Heart right ventricle (tissue), 16 donors: ENCODE measurements around the gene SAA2. TPM values are rescaled to one million over a fixed set of nuclear protein-coding genes. Genes with fewer than 3 reads are reported as not detected.

ENCODE experiments used
- ATAC-seq, 8 donors: fragments of 200-7000 bp; cut with Tn5 transposase; one replicate each; pipeline ENCODE4 v1.9.1; 2020; ENCODE audit warnings: mild to moderate bottlenecking in 8 of 8, moderate library complexity in 8 of 8, moderate number of reproducible peaks in 1 of 8
- DNase-seq, 2 donors: peaks; one replicate each; pipeline ENCODE4 v3.0.0-alpha.2; 2020
- H3K27ac ChIP-seq, 10 donors: fragments of 200-600 bp; sonication (generic) in 2 of 10; one replicate each; pipeline versions ENCODE4 v1.5.0 to v1.8.0; 2020 to 2022; ENCODE audit warnings: mild to moderate bottlenecking in 3 of 10
- H3K27me3 ChIP-seq, 7 donors: fragments of 200-600 bp; one replicate each; pipeline ENCODE4 v1.8.0; 2021 to 2022; ENCODE audit warnings: mild to moderate bottlenecking in 2 of 7
- H3K36me3 ChIP-seq, 9 donors: fragments of 200-600 bp; sonication (generic) in 1 of 9; one replicate each; pipeline versions ENCODE4 v1.5.0 to v1.8.0; 2020 to 2022; ENCODE audit warnings: mild to moderate bottlenecking in 2 of 9
- H3K4me1 ChIP-seq, 9 donors: fragments of 200-600 bp; sonication (generic) in 1 of 9; one replicate each; pipeline versions ENCODE4 v1.5.0 to v1.8.0; 2020 to 2022; ENCODE audit warnings: mild to moderate bottlenecking in 4 of 9
- H3K4me3 ChIP-seq, 10 donors: fragments of 200-600 bp; sonication (generic) in 2 of 10; one replicate each; pipeline versions ENCODE4 v1.5.0 to v1.8.0; 2020 to 2022; ENCODE audit warnings: mild to moderate bottlenecking in 7 of 10, moderate library complexity in 2 of 10
- H3K9me3 ChIP-seq, 11 donors: fragments of 200-600 bp in 10 of 11; sonication (generic) in 2 of 11; one replicate each; pipeline versions ENCODE4 v1.5.0 to v1.8.0; 2013 to 2022; ENCODE audit warnings: mild to moderate bottlenecking in 2 of 11, control low read depth in 1 of 11, moderate library complexity in 1 of 11
- CTCF ChIP-seq, 9 donors: fragments of 200-600 bp; sonication (generic) in 2 of 9; IDR thresholded peaks; one replicate each; pipeline versions ENCODE4 v1.5.0 to v1.8.0; 2021 to 2022; ENCODE audit warnings: antibody characterized with exemption in 9 of 9, mild to moderate bottlenecking in 5 of 9, moderate library complexity in 1 of 9
- WGBS, 2 donors: extraction: QIAGEN DNeasy Blood & Tissue Kit; methylation state at CpG; one replicate each; pipeline ENCODE4 v1.1.7; 2013; ENCODE audit warnings: inconsistent platforms in 1 of 2; 5-methylcytosine and 5-hydroxymethylcytosine counted together
- intact Hi-C, 10 donors: fragments of 100-400 bp; cut with DNase I; formaldehyde crosslinking; loops; one replicate each; pipeline versions ENCODE4 v1.11.1 to v1.14.2; 2022
- polyA plus RNA-seq, 2 donors: library from polyadenylated mRNA; stranded (reverse); fragments of 200-250 nt; gene quantifications; one replicate each; pipeline ENCODE4 v1.2.3, GENCODE V29; 2013
- total RNA-seq, 10 donors: library from RNA; stranded (reverse); fragmentation: NEBNext Ultra II Directional in 3 of 10; extraction: Animal tissue kit (Norgen Biotek cat#: 25700) in 3 of 10; gene quantifications; one replicate each; pipeline versions ENCODE4 v1.2.1 to v1.2.4, GENCODE V29; 2021 to 2023
- donor health status: Arrhythmogenic right ventricular cardiomyopathy.
- donor health status: ischemic (EF 13 %, LVEDD 7.1; RV severe dilation, severe dysfunction).
- donor health status: healthy with polysubstance abuse.
- donor health status: DM: no; HTN: yes; CAD: no.
- donor health status: DM: no; HTN: no; CAD: no.
- donor health status: ischemic (EF 25% LVEDD 6.9; RV normal size, moderate dysfunction).
- donor health status: ischemic (EF 25% LVEDD 5.7; RV mildly dilated, moderate dysfunction).
- donor health status: healthy.
- donor health status: DM: yes; HTN: yes; CAD: no.
- donor health status: Ischemic cardiomyopathy.
- donor health status: ischemic (EF 35%, LVEDD 5.7; RV mildly dilated, moderate dysfunction).
- donor health status: nonischemic (EF 11% LVEDD 7.7; RV severe dilation, severe dysfunction).
- donor health status: DM: yes; HTN: yes; CAD: no.
- donor health status: PGD.
- donor health status: ischemic (EF 29% LVEDD 5.4; RV normal size, mild dysfunction).
- donor health status: nonischemic (EF 23%, LVEDD 6.1; RV moderate dilation, normal function).

Gene SAA2
- total and polyA plus RNA-seq, 12 donors = 0.61 to 4.1 (median 2.1) TPM; not detected in 7

- Histone ChIP-seq H3K9me3 (no peaks in the 10 kb centered on the region), H3K4me1 (no peaks in the 10 kb centered on the region), H3K4me3 (no peak overlapping the region), H3K36me3 (no peaks in the 10 kb centered on the region), H3K27me3 (peaks cover 0 to 8% (median 0%) of the 10 kb centered on the region in 7 donors), H3K27ac (no peak overlapping the region)
- no peak for TF ChIP-seq CTCF (IDR thresholded peaks at IDR 0.05)
- DNase-seq (no peak), ATAC-seq (peak in 1 of 8 donors; percentile 9)
- intact Hi-C loops = no loop called here
- 64 to 66% methylated on average over 6 of the region's 6 CpGs for WGBS, 2 donors
These were observed 3.1 kb downstream of the SAA2 start for GRCh38 chr11:18245396-18245795.

GRCh38 chr11:18243783-18244362 is 4.6 kb downstream of the SAA2 start:
- WGBS, 2 donors = 2 to 3% methylated on average over 1 of the region's 1 CpG
- peak; percentile 8 to 79 (median 47) for TF ChIP-seq CTCF (IDR thresholded peaks at IDR 0.05)
- intact Hi-C loops = no loop called here

GRCh38 chr11:18239655-18240054 is 8.8 kb downstream of the SAA2 start:
- intact Hi-C loops = no loop called here
- no peak for DNase-seq
- H3K4me3 ChIP-seq = no peak overlapping the region
- no peaks in the 10 kb centered on the region for H3K9me3 ChIP-seq
- peaks cover 0 to 42% (median 9%) of the 10 kb centered on the region in 7 donors for H3K27me3 ChIP-seq
- no peaks in the 10 kb centered on the region for H3K36me3 ChIP-seq
- WGBS, 2 donors = 65 to 84% methylated on average over 1 of the region's 1 CpG
- no peak for ATAC-seq
- no peak overlapping the region for H3K27ac ChIP-seq
- no peak for TF ChIP-seq CTCF (IDR thresholded peaks at IDR 0.05)
- no peaks in the 10 kb centered on the region for H3K4me1 ChIP-seq

More at GRCh38 chr11:18243783-18244362, 4.6 kb downstream of the SAA2 start:
- Histone ChIP-seq H3K36me3 (no peaks in the 10 kb centered on the region), H3K27me3 (peaks cover 0 to 16% (median 9%) of the 10 kb centered on the region in 7 donors), H3K27ac (no peak overlapping the region), H3K4me3 (no peak overlapping the region), H3K4me1 (no peaks in the 10 kb centered on the region), H3K9me3 (no peaks in the 10 kb centered on the region)
- peak in 1 of 8 donors; percentile 45 for ATAC-seq
- peak in 1 of 2 donors; percentile 11 for DNase-seq

- TF ChIP-seq CTCF (IDR thresholded peaks at IDR 0.05) = no peak
- no peaks in the 10 kb centered on the region for H3K4me1 ChIP-seq
- no peak within 1 kb of the TSS for H3K4me3 ChIP-seq
- 66 to 77% methylated on average over 2 of the region's 2 CpGs for WGBS, 2 donors
- H3K27me3 ChIP-seq = peaks cover 0 to 47% (median 9%) of the 10 kb centered on the region in 7 donors
- no peak within 1 kb of the TSS for H3K27ac ChIP-seq
- H3K36me3 ChIP-seq = no peaks in the 10 kb centered on the region
- ATAC-seq (no peak), DNase-seq (no peak)
- H3K9me3 ChIP-seq = no peaks in the 10 kb centered on the region
- intact Hi-C loops = no loop called here
These were observed 11.7 kb downstream of the SAA2 start, which contains the start of gene SAA4 for GRCh38 chr11:18236664-18237356. TSS of gene SAA4 (minus strand) at chr11:18236802. CDS start at chr11:18235926, 876 bp downstream.
